H1 (cell line): Measurements from ENCODE around the gene SOST. TPM values are rescaled to one million over a fixed set of nuclear protein-coding genes. Genes with fewer than 3 reads are reported as not detected.

ENCODE experiments used
- CTCF ChIA-PET: fragments of 300-600 bp; sonication (Branson Sonifier 250); formaldehyde crosslinking; loops from one replicate; lab custom pipeline; 2021; ENCODE audit not compliant: partially characterized antibody; lab: Charles Lee
- POLR2A ChIA-PET: fragments of 300-600 bp; sonication (Branson Sonifier 250); formaldehyde crosslinking; loops from one replicate; lab custom pipeline; 2021; ENCODE audit warnings: inconsistent platforms; ENCODE audit not compliant: partially characterized antibody; lab: Charles Lee
- DNase-seq, 2 experiments: peaks; one replicate each; pipeline versions ENCODE4 v3.0.0 to v3.0.0-alpha.2; 2010 to 2022; ENCODE audit warnings: low spot score in 2 of 2, low read depth in 1 of 2, mixed read lengths in 1 of 2
- FAIRE-seq: peaks from 2 replicates; lab custom pipeline; 2011; peaks lifted over from hg19 to GRCh38; lab: Jason Lieb, UNC
- H2AFZ ChIP-seq: 2 replicates; pipeline ENCODE4 v1.8.1; 2012; ENCODE audit warnings: low read length, inconsistent platforms
- H2AK5ac ChIP-seq: 2 replicates; pipeline ENCODE4 v1.6.1; 2013; ENCODE audit warnings: low read depth, low read length
- H2BK120ac ChIP-seq: replicated peaks from 2 replicates; pipeline ENCODE3; 2013; ENCODE audit warnings: low read depth, low read length, inconsistent platforms
- H2BK12ac ChIP-seq: 2 replicates; pipeline ENCODE4 v1.6.1; 2013; ENCODE audit warnings: low read depth, low read length
- H2BK15ac ChIP-seq: 2 replicates; pipeline ENCODE4 v1.6.1; 2013; ENCODE audit warnings: low read length
- H2BK20ac ChIP-seq: 2 replicates; pipeline ENCODE4 v1.6.1; 2013; ENCODE audit warnings: low read length
- H2BK5ac ChIP-seq: 2 replicates; pipeline ENCODE4 v1.6.1; 2013; ENCODE audit warnings: low read depth, low read length
- H3K14ac ChIP-seq: 2 replicates; pipeline ENCODE4 v1.6.1; 2013; ENCODE audit warnings: inconsistent platforms; ENCODE audit not compliant: insufficient read length
- H3K18ac ChIP-seq: 2 replicates; pipeline ENCODE4 v1.6.1; 2013; ENCODE audit warnings: low read length; ENCODE audit errors: extremely low read depth
- H3K23ac ChIP-seq: 2 replicates; pipeline ENCODE4 v1.6.1; 2013; ENCODE audit warnings: inconsistent platforms; ENCODE audit not compliant: insufficient read length
- H3K23me2 ChIP-seq: 2 replicates; pipeline ENCODE4 v1.6.1; 2013; ENCODE audit warnings: low read depth, low read length
- H3K27ac ChIP-seq: 2 replicates; pipeline ENCODE4 v1.6.1; 2011; ENCODE audit warnings: low read depth, low read length, inconsistent platforms
- H3K27me3 ChIP-seq, 4 experiments: replicated peaks in 1 of 4; 1 replicate in 1 of 4; 2 replicates in 3 of 4; pipeline versions ENCODE4 v1.6.1 to v1.8.1; 2011 to 2013; ENCODE audit warnings: low read length in 3 of 4, mild to moderate bottlenecking in 3 of 4, inconsistent platforms in 2 of 4, mixed read lengths in 2 of 4, moderate library complexity in 1 of 4; ENCODE audit not compliant: control insufficient read depth in 3 of 4, insufficient read depth in 3 of 4; ENCODE audit errors: extremely low read depth in 1 of 4
- H3K36me3 ChIP-seq, 4 experiments: 2 replicates each; pipeline versions ENCODE4 v1.6.1 to v1.8.1; 2011 to 2013; ENCODE audit warnings: mild to moderate bottlenecking in 4 of 4, low read length in 3 of 4, moderate library complexity in 2 of 4, control low read depth in 1 of 4, inconsistent platforms in 1 of 4; ENCODE audit not compliant: insufficient read depth in 4 of 4, control insufficient read depth in 2 of 4
- H3K4ac ChIP-seq: replicated peaks from 2 replicates; pipeline ENCODE3; 2013; ENCODE audit warnings: low read length, low read depth, mixed read lengths, inconsistent platforms; ENCODE audit not compliant: insufficient read length
- H3K4me1 ChIP-seq, 4 experiments: replicated peaks in 1 of 4; 1 replicate in 1 of 4; 2 replicates in 3 of 4; pipeline versions ENCODE4 v1.6.1 to v1.8.1; 2011 to 2013; ENCODE audit warnings: low read length in 3 of 4, inconsistent platforms in 2 of 4, mixed read lengths in 1 of 4; ENCODE audit not compliant: insufficient read depth in 4 of 4, control insufficient read depth in 3 of 4
- H3K4me2 ChIP-seq, 2 experiments: 2 replicates each; pipeline versions ENCODE4 v1.6.1 to v1.8.1; 2011 to 2013; ENCODE audit warnings: low read depth in 2 of 2, low read length in 2 of 2, control low read depth in 1 of 2, inconsistent platforms in 1 of 2, mild to moderate bottlenecking in 1 of 2; ENCODE audit not compliant: insufficient read depth in 1 of 2
- H3K4me3 ChIP-seq, 4 experiments: fragments of 200-600, 300-600 bp in 1 of 4; sonication (generic), shearing (Covaris generic), sonication (Bioruptor Twin) in 1 of 4; 2 replicates each; pipeline versions ENCODE4 v1.5.1 to v1.8.1; 2011 to 2016; ENCODE audit warnings: low read length in 4 of 4, low read depth in 3 of 4, control low read depth in 2 of 4, inconsistent platforms in 2 of 4, mild to moderate bottlenecking in 2 of 4, mixed read lengths in 1 of 4, moderate library complexity in 1 of 4; ENCODE audit not compliant: insufficient read depth in 2 of 4; ENCODE audit errors: extremely low read depth in 1 of 4
- H3K56ac ChIP-seq: replicated peaks from 2 replicates; pipeline ENCODE3; 2013; ENCODE audit warnings: low read depth, mild to moderate bottlenecking, mixed read lengths, low read length, inconsistent platforms; ENCODE audit not compliant: insufficient read length
- H3K79me1 ChIP-seq: 2 replicates; pipeline ENCODE4 v1.6.1; 2013; ENCODE audit warnings: low read depth, low read length, control low read depth
- H3K79me2 ChIP-seq, 2 experiments: 2 replicates each; pipeline versions ENCODE4 v1.6.1 to v1.8.1; 2012 to 2013; ENCODE audit warnings: low read length in 2 of 2, mild to moderate bottlenecking in 2 of 2, inconsistent platforms in 1 of 2; ENCODE audit not compliant: insufficient read depth in 2 of 2, control insufficient read depth in 1 of 2
- H3K9ac ChIP-seq, 4 experiments: replicated peaks in 1 of 4; 1 replicate in 1 of 4; 2 replicates in 3 of 4; pipeline versions ENCODE4 v1.6.1 to v1.8.1; 2011 to 2013; ENCODE audit warnings: low read depth in 3 of 4, low read length in 3 of 4, control low read depth in 2 of 4, mild to moderate bottlenecking in 2 of 4, moderate library complexity in 2 of 4, inconsistent platforms in 1 of 4; ENCODE audit errors: extremely low read depth in 1 of 4
- H3K9me3 ChIP-seq, 2 experiments: 2 replicates each; pipeline versions ENCODE4 v1.6.1 to v1.8.1; 2012 to 2013; ENCODE audit warnings: mild to moderate bottlenecking in 2 of 2, moderate library complexity in 2 of 2, control low read depth in 1 of 2, inconsistent platforms in 1 of 2, low read depth in 1 of 2, low read length in 1 of 2, mixed read lengths in 1 of 2; ENCODE audit not compliant: insufficient read depth in 2 of 2
- H4K20me1 ChIP-seq, 2 experiments: replicated peaks in 1 of 2; 2 replicates each; pipeline versions ENCODE3 to v1.8.1; 2011 to 2013; ENCODE audit warnings: inconsistent platforms in 2 of 2, low read length in 2 of 2, mild to moderate bottlenecking in 1 of 2; ENCODE audit not compliant: insufficient read depth in 2 of 2, control insufficient read depth in 1 of 2
- H4K5ac ChIP-seq: 2 replicates; pipeline ENCODE4 v1.6.1; 2013; ENCODE audit warnings: low read length, low read depth, mixed read lengths, inconsistent platforms; ENCODE audit not compliant: insufficient read length
- H4K8ac ChIP-seq: 2 replicates; pipeline ENCODE4 v1.8.0; 2013; ENCODE audit warnings: mild to moderate bottlenecking, moderate library complexity, low read length, inconsistent platforms; ENCODE audit not compliant: insufficient read depth; ENCODE audit errors: extremely low read depth
- H4K91ac ChIP-seq: replicated peaks from 2 replicates; pipeline ENCODE3; 2013; ENCODE audit warnings: low read length, mixed read lengths, inconsistent platforms; ENCODE audit not compliant: insufficient read length
- CREB1 ChIP-seq: IDR thresholded peaks from 2 replicates; pipeline ENCODE4 v1.6.1; 2012; ENCODE audit warnings: inconsistent platforms
- FOSL1 ChIP-seq: IDR thresholded peaks from 2 replicates; pipeline ENCODE4 v1.6.1; 2011; ENCODE audit warnings: mild to moderate bottlenecking, low read depth, low read length, moderate library complexity; ENCODE audit not compliant: insufficient read depth
- POLR2AphosphoS5 ChIP-seq: IDR thresholded peaks from 2 replicates; pipeline ENCODE4 v1.6.1; 2011; ENCODE audit warnings: low read depth, low read length
- POU5F1 ChIP-seq: IDR thresholded peaks from 2 replicates; pipeline ENCODE4 v1.6.1; 2011; ENCODE audit warnings: low read depth, mild to moderate bottlenecking, low read length, moderate library complexity
- ZNF274 ChIP-seq: IDR thresholded peaks from 2 replicates; pipeline ENCODE4 v1.7.0; 2012; ENCODE audit warnings: low read length, borderline replicate concordance; ENCODE audit errors: extremely low read depth
- WGBS, 2 experiments: shearing (Covaris generic) in 1 of 2; methylation state at CpG; one replicate each; pipeline versions ENCODE4 v1.1.6 to v1.1.7; 2013 to 2015; ENCODE audit warnings: low lambda C conversion rate in 2 of 2, mixed read lengths in 2 of 2, inconsistent platforms in 1 of 2, low coverage in 1 of 2, missing lambda C conversion rate in 1 of 2; ENCODE audit not compliant: insufficient replicate concordance in 2 of 2, insufficient coverage in 1 of 2, insufficient read length in 1 of 2; ENCODE audit errors: extremely low coverage in 1 of 2, missing lambda C conversion rate in 1 of 2; 5-methylcytosine and 5-hydroxymethylcytosine counted together
- polyA plus RNA-seq, 7 experiments: library from polyadenylated mRNA; depleted of rRNA in 3 of 7; stranded (reverse) in 5 of 7; unstranded in 2 of 7; fragments of >200 nt in 5 of 7; fragments of 200-250 nt in 2 of 7; gene quantifications; 1 replicate in 5 of 7; 2 replicates in 1 of 7; 4 replicates in 1 of 7; pipeline versions ENCODE4 v1.2.1 to v1.2.3, GENCODE V29; 2011 to 2013; ENCODE audit warnings: missing spikeins in 2 of 7, mixed read lengths in 2 of 7
- total RNA-seq: library from RNA; stranded (reverse); fragmentation: NEBNext Ultra II Directional; extraction: Animal tissue kit (Norgen Biotek cat#: 25700); gene quantifications from 2 replicates; pipeline ENCODE4 v1.2.1, GENCODE V29; 2021

SOST gene
- total and polyA plus RNA-seq, 2 of the 8 experiments (the other 6 are each of a cell fraction or from before 2014, with no cell fraction given) = 0.08 TPM; not detected in 1

- Histone ChIP-seq H3K27ac (no peak overlapping the region), H2BK12ac (no peak overlapping the region), H4K5ac (no peak overlapping the region), H2BK15ac (peak overlapping the region; percentile 61; the same call in 1 of the 2 replicates), H2BK20ac (no peak overlapping the region), H2AK5ac (no peak overlapping the region), H3K9ac (no peak overlapping the region), H3K23ac (no peak overlapping the region), H4K8ac (no peak overlapping the region), H3K79me1 (no peaks in the 10 kb centered on the region), H4K91ac (no peak overlapping the region), H3K9me3 (no peaks in the 10 kb centered on the region), H3K4me2 (no peak overlapping the region), H3K56ac (no peak overlapping the region), H3K79me2 (no peaks in the 10 kb centered on the region), H2BK120ac (no peak overlapping the region), H3K18ac (no peak overlapping the region), H3K4ac (no peak overlapping the region), H3K4me3 (no peak overlapping the region), H3K23me2 (no peaks in the 10 kb centered on the region), H3K4me1 (peaks cover 3 to 17% (median 6%) of the 10 kb centered on the region in 4 experiments), H2BK5ac (no peak overlapping the region), H3K14ac (no peak overlapping the region), H2AFZ (0 out of 2 replicates have a peak overlapping the region, but pooled peaks have one; percentile 16), H4K20me1 (no peaks in the 10 kb centered on the region), H3K36me3 (no peaks in the 10 kb centered on the region), H3K27me3 (no peaks in the 10 kb centered on the region)
- POLR2A ChIA-PET = interaction anchor here (0.7 to 1.8 kb wide), 3 partner anchors 13 to 40 kb away, joined by 3 to 7 read pairs (median 6); no protein-coding TSS in a partner anchor
- FAIRE-seq = no peak
- TF ChIP-seq CREB1 (no peak), POLR2AphosphoS5 (no peak), FOSL1 (no peak), ZNF274 (no peak), POU5F1 (no peak)
- WGBS, 2 experiments = 76% methylated on average over 4 of the region's 4 CpGs; no CpG with 5 or more reads in 1 of the 2 experiments
- no peak for DNase-seq
- CTCF ChIA-PET = interaction anchor here (0.9 to 2.3 kb wide), 5 partner anchors 20 to 68 kb away, joined by 3 to 16 read pairs (median 5); no protein-coding TSS in a partner anchor
Observed at GRCh38 chr17:43740541-43740940, 18.1 kb downstream of the SOST start.
